GM19438 (cell line): ENCODE data around the gene C3.
"Not testable (repeated sequence)": the region's sequence is repeated elsewhere in the genome, so short reads cannot be mapped to it uniquely, and the experiment has no call there.

Experiments
- ATAC-seq: cut with Tn5 transposase; IDR thresholded peaks from one replicate; pipeline ENCODE4 v1.9.1; 2021; ENCODE audit warnings: low read depth; ENCODE audit not compliant: unreplicated experiment

C3 gene

GRCh38 chr19:6714749-6715555 lies 5.5 kb downstream of the C3 start:
- ATAC-seq, result no peak

GRCh38 chr19:6713773-6714692 lies 6.4 kb downstream of the C3 start:
- ATAC-seq, result no peak

- ATAC-seq, result no peak
Observed at GRCh38 chr19:6712692-6713670, 7.5 kb downstream of the C3 start.

- no peak for ATAC-seq
Observed at GRCh38 chr19:6712231-6712630, 8.2 kb downstream of the C3 start.

GRCh38 chr19:6711605-6712004 lies 8.8 kb downstream of the C3 start:
- ATAC-seq, result no peak

GRCh38 chr19:6711078-6711361 lies 9.4 kb downstream of the C3 start:
- ATAC-seq, result no peak

- ATAC-seq, result no peak
Observed at GRCh38 chr19:6710273-6711077, 10.0 kb downstream of the C3 start.

GRCh38 chr19:6709549-6709948 lies 10.9 kb downstream of the C3 start:
- ATAC-seq, result no peak

- not testable (repeated sequence) for ATAC-seq
Observed at GRCh38 chr19:6708913-6709312, 11.5 kb downstream of the C3 start.

- no peak for ATAC-seq
Observed at GRCh38 chr19:6708346-6708745, 12.1 kb downstream of the C3 start.

GRCh38 chr19:6707658-6708018 lies 12.8 kb downstream of the C3 start:
- ATAC-seq, result no peak

GRCh38 chr19:6707011-6707657 lies 13.3 kb downstream of the C3 start:
- no peak for ATAC-seq

- no peak for ATAC-seq
Observed at GRCh38 chr19:6706633-6706958, 13.9 kb downstream of the C3 start.

GRCh38 chr19:6705931-6706632 lies 14.4 kb downstream of the C3 start:
- ATAC-seq, result no peak

GRCh38 chr19:6700586-6701316 lies 19.7 kb downstream of the C3 start:
- no peak for ATAC-seq

GRCh38 chr19:6699935-6700334 lies 20.5 kb downstream of the C3 start:
- no peak for ATAC-seq

GRCh38 chr19:6697291-6697690 lies 23.2 kb downstream of the C3 start:
- ATAC-seq, result no peak

GRCh38 chr19:6696239-6696820 lies 24.1 kb downstream of the C3 start:
- no peak for ATAC-seq
